HepG2 (cell line): ENCODE measurements around the gene TM4SF1. TPM values are rescaled to one million over a fixed set of nuclear protein-coding genes. Genes with fewer than 3 reads are reported as not detected.
A peak's percentile ranks its signal among the peaks of the same experiment; 100 is the strongest.

ENCODE experiments used
- ARNT2 ChIP-seq: sonication (generic); formaldehyde crosslinking; IDR thresholded peaks from 2 replicates; pipeline ENCODE4 v1.8.0; 2022; ENCODE audit warnings: mild to moderate bottlenecking, low read depth, missing genetic modification reagents, moderate library complexity
- ATF7 ChIP-seq, 2 experiments: fragments of 450-650 bp in 1 of 2; sonication (generic) in 1 of 2; formaldehyde crosslinking in 1 of 2; IDR thresholded peaks; 2 replicates each; pipeline versions ENCODE4 v1.4.0 to v1.6.1; 2016 to 2020; ENCODE audit warnings: antibody characterized with exemption in 1 of 2, mild to moderate bottlenecking in 1 of 2, missing genetic modification reagents in 1 of 2
- CCDC6 ChIP-seq: sonication (generic); formaldehyde crosslinking; IDR thresholded peaks from 2 replicates; pipeline ENCODE4 v1.8.1; 2022; ENCODE audit warnings: mild to moderate bottlenecking, missing genetic modification reagents, moderate library complexity
- CEBPG ChIP-seq: IDR thresholded peaks from 2 replicates; pipeline ENCODE4 v1.6.1; 2016
- CHD4 ChIP-seq: fragments of 200-600 bp; sonication (generic); IDR thresholded peaks from 2 replicates; pipeline ENCODE4 v1.7.0; 2017; ENCODE audit warnings: mild to moderate bottlenecking, low read length, borderline replicate concordance
- DNMT1 ChIP-seq: sonication (generic); formaldehyde crosslinking; IDR thresholded peaks from 2 replicates; pipeline ENCODE4 v1.5.1; 2020; ENCODE audit warnings: mild to moderate bottlenecking, missing genetic modification reagents
- FOXJ3 ChIP-seq: sonication (generic); formaldehyde crosslinking; IDR thresholded peaks from 2 replicates; pipeline ENCODE4 v1.4.0; 2020; ENCODE audit warnings: missing genetic modification reagents, mild to moderate bottlenecking, borderline replicate concordance
- FOXK1 ChIP-seq: sonication (generic); formaldehyde crosslinking; IDR thresholded peaks from 2 replicates; pipeline ENCODE4 v1.4.0; 2020; ENCODE audit warnings: low read depth, missing genetic modification reagents, borderline replicate concordance
- ISL2 ChIP-seq: sonication (generic); formaldehyde crosslinking; IDR thresholded peaks from 2 replicates; pipeline ENCODE4 v1.5.0; 2020; ENCODE audit warnings: missing genetic modification reagents
- KDM4B ChIP-seq: sonication (generic); formaldehyde crosslinking; IDR thresholded peaks from 2 replicates; pipeline ENCODE4 v1.4.0; 2020; ENCODE audit warnings: missing genetic modification reagents
- LCORL ChIP-seq, 2 experiments: fragments of 450-650 bp in 1 of 2; sonication (generic) in 1 of 2; formaldehyde crosslinking in 1 of 2; IDR thresholded peaks; 2 replicates each; pipeline versions ENCODE4 v1.5.0 to v1.6.1; 2017 to 2020; ENCODE audit warnings: antibody characterized with exemption in 1 of 2, missing genetic modification reagents in 1 of 2
- NKX3-1 ChIP-seq: sonication (generic); formaldehyde crosslinking; IDR thresholded peaks from 2 replicates; pipeline ENCODE4 v1.5.0; 2020; ENCODE audit warnings: missing genetic modification reagents
- ONECUT2 ChIP-seq: sonication (generic); formaldehyde crosslinking; IDR thresholded peaks from 2 replicates; pipeline ENCODE4 v1.4.0; 2020; ENCODE audit warnings: missing genetic modification reagents
- SNAPC2 ChIP-seq: sonication (generic); formaldehyde crosslinking; IDR thresholded peaks from 2 replicates; pipeline ENCODE4 v1.8.1; 2022; ENCODE audit warnings: mild to moderate bottlenecking, missing genetic modification reagents
- SPEN ChIP-seq: sonication (generic); formaldehyde crosslinking; IDR thresholded peaks from 2 replicates; pipeline ENCODE4 v1.5.1; 2020; ENCODE audit warnings: low read depth, mild to moderate bottlenecking, missing genetic modification reagents
- TAF15 ChIP-seq: fragments of 200-400 bp; formaldehyde crosslinking; IDR thresholded peaks from one replicate; pipeline ENCODE4 v1.6.1; 2018; ENCODE audit warnings: mild to moderate bottlenecking, low read depth, low read length; ENCODE audit not compliant: poor library complexity, severe bottlenecking
- ZGPAT ChIP-seq: IDR thresholded peaks from 2 replicates; pipeline ENCODE4 v1.6.1; 2016; ENCODE audit warnings: mild to moderate bottlenecking
- ZNF552 ChIP-seq: sonication (generic); formaldehyde crosslinking; IDR thresholded peaks from 2 replicates; pipeline ENCODE4 v1.9.0; 2022; ENCODE audit warnings: missing genetic modification reagents, mild to moderate bottlenecking, borderline replicate concordance
- polyA plus RNA-seq, 8 experiments: library from polyadenylated mRNA; depleted of rRNA in 3 of 8; stranded (reverse) in 7 of 8; unstranded in 1 of 8; fragments of >200 nt; fragmentation: Illumina TruSeq in 4 of 8; extraction: Trizol in 4 of 8; gene quantifications; 2 replicates each; pipeline versions ENCODE4 v1.2.1 to v1.2.3, GENCODE V29; 2011 to 2016; ENCODE audit warnings: low read depth in 4 of 8, missing spikeins in 1 of 8, mixed read lengths in 1 of 8; ENCODE audit not compliant: insufficient read depth in 1 of 8
- total RNA-seq, 5 experiments: library from RNA; depleted of rRNA; stranded (reverse); fragments of >200 nt; fragmentation: Illumina TruSeq; extraction: Trizol; gene quantifications; 2 replicates each; pipeline ENCODE4 v1.2.3, GENCODE V29; 2016; ENCODE audit warnings: low read depth in 1 of 5
- TF ChIP-seq, protein P1 (sequence below): sonication (generic); formaldehyde crosslinking; IDR thresholded peaks from 2 replicates; pipeline ENCODE4 v1.4.0; 2020; ENCODE audit warnings: missing genetic modification reagents, borderline replicate concordance
- TF ChIP-seq, protein P2 (sequence below): sonication (generic); formaldehyde crosslinking; IDR thresholded peaks from 2 replicates; pipeline ENCODE4 v1.8.1; 2022; ENCODE audit warnings: mild to moderate bottlenecking, missing genetic modification reagents

Gene TM4SF1
- total and polyA plus RNA-seq, 2 of the 13 experiments (the other 11 are each of a cell fraction or from before 2014, with no cell fraction given), result 431 to 1,359 TPM

DNA sequence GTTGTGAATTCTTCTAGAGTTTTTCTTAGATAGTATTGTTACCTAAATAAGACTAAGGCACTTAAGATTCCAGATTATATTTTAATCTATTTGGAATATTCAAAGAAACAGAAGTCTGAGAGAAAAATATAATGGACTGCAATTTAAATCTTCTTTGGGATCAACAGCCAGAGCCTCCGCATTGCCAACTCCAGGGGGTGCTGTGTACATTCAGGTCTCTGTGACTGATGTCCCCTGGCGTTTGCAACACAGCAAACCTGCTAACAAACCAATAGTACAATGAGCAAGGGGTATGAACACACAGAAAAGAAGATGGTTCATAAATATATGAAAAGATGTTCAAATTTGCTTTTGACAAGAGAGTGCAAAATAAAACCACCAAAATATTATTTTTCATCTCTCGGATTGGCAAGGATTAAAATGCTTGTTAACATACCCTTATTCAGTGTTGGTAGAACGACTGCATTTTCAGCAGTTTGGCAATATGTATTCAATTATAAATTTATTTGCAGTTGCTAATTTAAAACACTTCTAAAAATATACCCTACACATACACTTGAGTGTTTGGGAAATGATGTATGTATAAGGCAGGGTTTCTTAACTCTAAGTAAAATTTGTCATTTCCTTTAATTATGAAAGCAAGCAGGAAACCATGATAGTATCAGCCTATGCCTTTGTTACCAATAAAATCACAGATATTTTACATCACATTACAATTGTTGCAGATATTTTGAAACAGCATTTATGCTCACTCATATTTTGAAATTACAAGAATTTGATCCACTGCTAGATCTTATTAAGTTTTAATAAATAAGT is 16.1 kb upstream of the TM4SF1 start (continued):
- TF ChIP-seq SNAPC2 (no peak; the same call in 1 of the 2 replicates), FOXJ3 (CRISPR knock-in tag) (peak; percentile 37; the same call in 1 of the 2 replicates), TAF15 (no peak), CCDC6 (CRISPR knock-in tag) (no peak), ZGPAT (CRISPR knock-in tag) (peak; percentile 48; the same call in 1 of the 2 replicates), CHD4 (peak; percentile 46; the same call in 1 of the 2 replicates), KDM4B (CRISPR knock-in tag) (0 out of 2 replicates have a peak, but pooled peaks have one; percentile 41), NKX3-1 (CRISPR knock-in tag) (no peak), FOXK1 (CRISPR knock-in tag) (peak; percentile 32; the same call in 1 of the 2 replicates), ISL2 (CRISPR knock-in tag) (0 out of 2 replicates have a peak, but pooled peaks have one; percentile 27), ZNF552 (CRISPR knock-in tag) (no peak), ONECUT2 (no peak), ARNT2 (no peak), CEBPG (peak; percentile 80), ATF7 (IDR thresholded peaks at IDR 0.05) (no peak), ATF7 (CRISPR knock-in tag; IDR thresholded peaks at IDR 0.05) (no peak), DNMT1 (no peak), SPEN (CRISPR knock-in tag) (no peak), LCORL (IDR thresholded peaks at IDR 0.05) (no peak), LCORL (CRISPR knock-in tag; IDR thresholded peaks at IDR 0.05) (no peak)
- TF ChIP-seq, protein P1, sequence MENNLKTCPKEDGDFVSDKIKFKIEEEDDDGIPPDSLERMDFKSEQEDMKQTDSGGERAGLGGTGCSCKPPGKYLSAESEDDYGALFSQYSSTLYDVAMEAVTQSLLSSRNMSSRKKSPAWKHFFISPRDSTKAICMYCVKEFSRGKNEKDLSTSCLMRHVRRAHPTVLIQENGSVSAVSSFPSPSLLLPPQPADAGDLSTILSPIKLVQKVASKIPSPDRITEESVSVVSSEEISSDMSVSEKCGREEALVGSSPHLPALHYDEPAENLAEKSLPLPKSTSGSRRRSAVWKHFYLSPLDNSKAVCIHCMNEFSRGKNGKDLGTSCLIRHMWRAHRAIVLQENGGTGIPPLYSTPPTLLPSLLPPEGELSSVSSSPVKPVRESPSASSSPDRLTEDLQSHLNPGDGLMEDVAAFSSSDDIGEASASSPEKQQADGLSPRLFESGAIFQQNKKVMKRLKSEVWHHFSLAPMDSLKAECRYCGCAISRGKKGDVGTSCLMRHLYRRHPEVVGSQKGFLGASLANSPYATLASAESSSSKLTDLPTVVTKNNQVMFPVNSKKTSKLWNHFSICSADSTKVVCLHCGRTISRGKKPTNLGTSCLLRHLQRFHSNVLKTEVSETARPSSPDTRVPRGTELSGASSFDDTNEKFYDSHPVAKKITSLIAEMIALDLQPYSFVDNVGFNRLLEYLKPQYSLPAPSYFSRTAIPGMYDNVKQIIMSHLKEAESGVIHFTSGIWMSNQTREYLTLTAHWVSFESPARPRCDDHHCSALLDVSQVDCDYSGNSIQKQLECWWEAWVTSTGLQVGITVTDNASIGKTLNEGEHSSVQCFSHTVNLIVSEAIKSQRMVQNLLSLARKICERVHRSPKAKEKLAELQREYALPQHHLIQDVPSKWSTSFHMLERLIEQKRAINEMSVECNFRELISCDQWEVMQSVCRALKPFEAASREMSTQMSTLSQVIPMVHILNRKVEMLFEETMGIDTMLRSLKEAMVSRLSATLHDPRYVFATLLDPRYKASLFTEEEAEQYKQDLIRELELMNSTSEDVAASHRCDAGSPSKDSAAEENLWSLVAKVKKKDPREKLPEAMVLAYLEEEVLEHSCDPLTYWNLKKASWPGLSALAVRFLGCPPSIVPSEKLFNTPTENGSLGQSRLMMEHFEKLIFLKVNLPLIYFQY (CRISPR knock-in tag), result no peak
- TF ChIP-seq, protein P2, sequence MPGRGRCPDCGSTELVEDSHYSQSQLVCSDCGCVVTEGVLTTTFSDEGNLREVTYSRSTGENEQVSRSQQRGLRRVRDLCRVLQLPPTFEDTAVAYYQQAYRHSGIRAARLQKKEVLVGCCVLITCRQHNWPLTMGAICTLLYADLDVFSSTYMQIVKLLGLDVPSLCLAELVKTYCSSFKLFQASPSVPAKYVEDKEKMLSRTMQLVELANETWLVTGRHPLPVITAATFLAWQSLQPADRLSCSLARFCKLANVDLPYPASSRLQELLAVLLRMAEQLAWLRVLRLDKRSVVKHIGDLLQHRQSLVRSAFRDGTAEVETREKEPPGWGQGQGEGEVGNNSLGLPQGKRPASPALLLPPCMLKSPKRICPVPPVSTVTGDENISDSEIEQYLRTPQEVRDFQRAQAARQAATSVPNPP (CRISPR knock-in tag), result no peak
